GM21447 (cell line): ENCODE data around the gene PCDH15.
"Not testable (repeated sequence)": the region's sequence is repeated elsewhere in the genome, so short reads cannot be mapped to it uniquely, and the experiment has no call there.

Experiments used
- ATAC-seq: cut with Tn5 transposase; IDR thresholded peaks from one replicate; pipeline ENCODE4 v1.9.1; 2021; ENCODE audit not compliant: unreplicated experiment

Gene PCDH15

GRCh38 chr10:54576541-54576940 lies 224.5 kb downstream of the PCDH15 start:
- ATAC-seq, result no peak

- no peak for ATAC-seq
Observed at GRCh38 chr10:54559498-54559897, 241.5 kb downstream of the PCDH15 start.

GRCh38 chr10:54554028-54554427 lies 247.0 kb downstream of the PCDH15 start:
- no peak for ATAC-seq

- no peak for ATAC-seq
Observed at GRCh38 chr10:54550016-54550415, 251.0 kb downstream of the PCDH15 start.

GRCh38 chr10:54531296-54531695 lies 269.7 kb downstream of the PCDH15 start:
- ATAC-seq, result no peak

- no peak for ATAC-seq
Observed at GRCh38 chr10:54530299-54530698, 270.7 kb downstream of the PCDH15 start.

GRCh38 chr10:54525816-54526215 lies 275.2 kb downstream of the PCDH15 start:
- no peak for ATAC-seq

- not testable (repeated sequence) for ATAC-seq
Observed at GRCh38 chr10:54515244-54515643, 285.8 kb downstream of the PCDH15 start.

- no peak for ATAC-seq
Observed at GRCh38 chr10:54503863-54504262, 297.2 kb downstream of the PCDH15 start.

- no peak for ATAC-seq
Observed at GRCh38 chr10:54501929-54502328, 299.1 kb downstream of the PCDH15 start.

GRCh38 chr10:54496852-54497251 lies 304.2 kb downstream of the PCDH15 start:
- no peak for ATAC-seq

GRCh38 chr10:54487743-54488142 lies 313.3 kb downstream of the PCDH15 start:
- ATAC-seq, result no peak

GRCh38 chr10:54485971-54486370 lies 315.1 kb downstream of the PCDH15 start:
- no peak for ATAC-seq

GRCh38 chr10:54484186-54484585 lies 316.8 kb downstream of the PCDH15 start:
- no peak for ATAC-seq

GRCh38 chr10:54478601-54479000 lies 322.4 kb downstream of the PCDH15 start:
- no peak for ATAC-seq

GRCh38 chr10:54477738-54478137 lies 323.3 kb downstream of the PCDH15 start:
- no peak for ATAC-seq

GRCh38 chr10:54470324-54470631 lies 330.8 kb downstream of the PCDH15 start:
- no peak for ATAC-seq

- no peak for ATAC-seq
Observed at GRCh38 chr10:54469587-54470323, 331.3 kb downstream of the PCDH15 start.

- ATAC-seq, result no peak
Observed at GRCh38 chr10:54454271-54454670, 346.8 kb downstream of the PCDH15 start.

- no peak for ATAC-seq
Observed at GRCh38 chr10:54449056-54449455, 352.0 kb downstream of the PCDH15 start.

GRCh38 chr10:54444170-54444569 lies 356.9 kb downstream of the PCDH15 start:
- ATAC-seq, result no peak

- ATAC-seq, result no peak
Observed at GRCh38 chr10:54441275-54441674, 359.8 kb downstream of the PCDH15 start.

- ATAC-seq, result no peak
Observed at GRCh38 chr10:54434782-54435181, 366.2 kb downstream of the PCDH15 start.
